NB4 (cell line): ENCODE results near the gene OR52E8.

ENCODE experiments used
- DNase-seq: peaks from one replicate; pipeline ENCODE4 v3.0.0; 2010; ENCODE audit warnings: low read depth
- H3K4me3 ChIP-seq: one replicate; pipeline ENCODE4 v1.5.1; 2011; ENCODE audit warnings: mild to moderate bottlenecking, low read depth, low read length, moderate library complexity
- MYC ChIP-seq: IDR thresholded peaks from 2 replicates; pipeline ENCODE4 v1.6.1; 2011; ENCODE audit warnings: low read depth, low read length
- POLR2A ChIP-seq: IDR thresholded peaks from 2 replicates; pipeline ENCODE4 v1.6.1; 2011; ENCODE audit warnings: mild to moderate bottlenecking; ENCODE audit not compliant: insufficient read length; ENCODE audit errors: extremely low read depth
- TF ChIP-seq, protein P1 (sequence below): IDR thresholded peaks from one replicate; pipeline ENCODE4 v1.5.1; 2012; ENCODE audit warnings: low read depth, low read length
- TF ChIP-seq, protein P2 (sequence below): IDR thresholded peaks from 2 replicates; pipeline ENCODE4 v1.6.1; 2011; ENCODE audit warnings: low read depth, low read length

The OR52E8 gene

GRCh38 chr11:5807580-5807979 is 49.9 kb downstream of the OR52E8 start:
- DNase-seq: no peak
- no peak overlapping the region for H3K4me3 ChIP-seq
- TF ChIP-seq MYC: no peak
- TF ChIP-seq, protein P1, sequence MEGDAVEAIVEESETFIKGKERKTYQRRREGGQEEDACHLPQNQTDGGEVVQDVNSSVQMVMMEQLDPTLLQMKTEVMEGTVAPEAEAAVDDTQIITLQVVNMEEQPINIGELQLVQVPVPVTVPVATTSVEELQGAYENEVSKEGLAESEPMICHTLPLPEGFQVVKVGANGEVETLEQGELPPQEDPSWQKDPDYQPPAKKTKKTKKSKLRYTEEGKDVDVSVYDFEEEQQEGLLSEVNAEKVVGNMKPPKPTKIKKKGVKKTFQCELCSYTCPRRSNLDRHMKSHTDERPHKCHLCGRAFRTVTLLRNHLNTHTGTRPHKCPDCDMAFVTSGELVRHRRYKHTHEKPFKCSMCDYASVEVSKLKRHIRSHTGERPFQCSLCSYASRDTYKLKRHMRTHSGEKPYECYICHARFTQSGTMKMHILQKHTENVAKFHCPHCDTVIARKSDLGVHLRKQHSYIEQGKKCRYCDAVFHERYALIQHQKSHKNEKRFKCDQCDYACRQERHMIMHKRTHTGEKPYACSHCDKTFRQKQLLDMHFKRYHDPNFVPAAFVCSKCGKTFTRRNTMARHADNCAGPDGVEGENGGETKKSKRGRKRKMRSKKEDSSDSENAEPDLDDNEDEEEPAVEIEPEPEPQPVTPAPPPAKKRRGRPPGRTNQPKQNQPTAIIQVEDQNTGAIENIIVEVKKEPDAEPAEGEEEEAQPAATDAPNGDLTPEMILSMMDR: no peak
- no peak for TF ChIP-seq POLR2A
- TF ChIP-seq, protein P2, sequence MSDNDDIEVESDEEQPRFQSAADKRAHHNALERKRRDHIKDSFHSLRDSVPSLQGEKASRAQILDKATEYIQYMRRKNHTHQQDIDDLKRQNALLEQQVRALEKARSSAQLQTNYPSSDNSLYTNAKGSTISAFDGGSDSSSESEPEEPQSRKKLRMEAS: no peak
